ENCODE results near the gene STIP1. TPM values are rescaled to one million over a fixed set of nuclear protein-coding genes. Genes with fewer than 3 reads are reported as not detected.
A peak's percentile ranks its signal among the peaks of the same experiment; 100 is the strongest.

Gene STIP1
- total RNA-seq, 4 donors from 2014 or later: 88.6 to 134 (median 94.0) TPM

DNA sequence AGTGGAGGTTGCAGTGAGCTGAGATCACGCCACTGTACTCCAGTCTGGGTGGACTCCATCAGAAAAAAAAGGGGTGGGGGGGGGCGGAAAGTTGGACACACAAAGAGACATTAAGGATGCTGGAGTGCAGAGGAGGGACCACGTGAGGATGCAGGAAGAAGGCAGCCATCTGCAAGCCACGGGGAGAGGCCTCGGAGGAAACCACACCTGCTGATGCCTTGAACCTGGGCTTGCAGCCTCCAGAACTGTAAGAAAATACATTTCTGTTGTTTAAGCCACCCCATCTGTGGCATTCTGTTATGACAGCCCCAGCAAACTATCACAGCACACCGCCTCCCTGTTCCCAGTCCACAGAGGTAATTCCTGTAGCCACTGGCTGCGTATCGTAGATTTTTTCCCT, 9.2 kb upstream of the STIP1 start:
- 86 to 90% methylated on average over 7 to 8 of the region's 8 CpGs for WGBS, 2 donors (ENCODE audit: low coverage in 1 of 2)
- H3K9me3 ChIP-seq: no peaks in the 10 kb centered on the region
- TF ChIP-seq, protein P1, sequence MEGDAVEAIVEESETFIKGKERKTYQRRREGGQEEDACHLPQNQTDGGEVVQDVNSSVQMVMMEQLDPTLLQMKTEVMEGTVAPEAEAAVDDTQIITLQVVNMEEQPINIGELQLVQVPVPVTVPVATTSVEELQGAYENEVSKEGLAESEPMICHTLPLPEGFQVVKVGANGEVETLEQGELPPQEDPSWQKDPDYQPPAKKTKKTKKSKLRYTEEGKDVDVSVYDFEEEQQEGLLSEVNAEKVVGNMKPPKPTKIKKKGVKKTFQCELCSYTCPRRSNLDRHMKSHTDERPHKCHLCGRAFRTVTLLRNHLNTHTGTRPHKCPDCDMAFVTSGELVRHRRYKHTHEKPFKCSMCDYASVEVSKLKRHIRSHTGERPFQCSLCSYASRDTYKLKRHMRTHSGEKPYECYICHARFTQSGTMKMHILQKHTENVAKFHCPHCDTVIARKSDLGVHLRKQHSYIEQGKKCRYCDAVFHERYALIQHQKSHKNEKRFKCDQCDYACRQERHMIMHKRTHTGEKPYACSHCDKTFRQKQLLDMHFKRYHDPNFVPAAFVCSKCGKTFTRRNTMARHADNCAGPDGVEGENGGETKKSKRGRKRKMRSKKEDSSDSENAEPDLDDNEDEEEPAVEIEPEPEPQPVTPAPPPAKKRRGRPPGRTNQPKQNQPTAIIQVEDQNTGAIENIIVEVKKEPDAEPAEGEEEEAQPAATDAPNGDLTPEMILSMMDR (IDR thresholded peaks at IDR 0.05): no peak
- TF ChIP-seq POLR2A (IDR thresholded peaks at IDR 0.05): no peak
- TF ChIP-seq POLR2AphosphoS5 (IDR thresholded peaks at IDR 0.05): no peak
- no peak for TF ChIP-seq EP300 (IDR thresholded peaks at IDR 0.05)
- no peak overlapping the region for H3K27ac ChIP-seq
- peaks cover 2 to 18% (median 10%) of the 10 kb centered on the region in 3 donors for H3K4me1 ChIP-seq
- ATAC-seq: no peak
- no peaks in the 10 kb centered on the region for H3K27me3 ChIP-seq
- no peak overlapping the region for H3K4me3 ChIP-seq
- no peaks in the 10 kb centered on the region for H3K36me3 ChIP-seq

DNA sequence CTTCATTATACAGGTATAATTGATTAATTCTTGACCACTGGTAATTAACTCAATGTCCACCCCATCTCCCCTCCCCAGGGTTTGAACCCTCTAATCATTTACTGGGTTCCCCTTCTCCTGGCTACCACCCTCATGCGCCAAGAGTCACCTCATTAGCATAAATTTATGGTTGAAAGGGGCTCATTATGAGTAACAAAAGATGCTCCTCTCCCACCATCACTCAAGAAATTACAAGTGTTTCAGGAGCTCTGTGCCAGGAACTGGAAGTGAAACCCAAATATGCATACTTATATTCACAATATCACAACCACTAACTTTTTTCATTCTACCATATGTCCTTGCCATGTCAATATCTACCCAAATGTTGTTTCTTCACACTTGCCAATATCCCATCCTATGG, 7.8 kb upstream of the STIP1 start:
- TF ChIP-seq POLR2A (IDR thresholded peaks at IDR 0.05) (no peak), EP300 (IDR thresholded peaks at IDR 0.05) (no peak), POLR2AphosphoS5 (IDR thresholded peaks at IDR 0.05) (no peak)
- TF ChIP-seq, protein P1 (IDR thresholded peaks at IDR 0.05): no peak
- H3K27me3 ChIP-seq: no peaks in the 10 kb centered on the region
- peaks cover 2 to 33% (median 16%) of the 10 kb centered on the region in 3 donors for H3K4me1 ChIP-seq
- H3K36me3 ChIP-seq: no peaks in the 10 kb centered on the region
- ATAC-seq: no peak
- 69 to 100% methylated on average over 1 of the region's 1 CpG for WGBS, 2 donors (ENCODE audit: low coverage in 1 of 2)
- no peak overlapping the region for H3K4me3 ChIP-seq
- H3K27ac ChIP-seq: no peak overlapping the region
- no peaks in the 10 kb centered on the region for H3K9me3 ChIP-seq

DNA sequence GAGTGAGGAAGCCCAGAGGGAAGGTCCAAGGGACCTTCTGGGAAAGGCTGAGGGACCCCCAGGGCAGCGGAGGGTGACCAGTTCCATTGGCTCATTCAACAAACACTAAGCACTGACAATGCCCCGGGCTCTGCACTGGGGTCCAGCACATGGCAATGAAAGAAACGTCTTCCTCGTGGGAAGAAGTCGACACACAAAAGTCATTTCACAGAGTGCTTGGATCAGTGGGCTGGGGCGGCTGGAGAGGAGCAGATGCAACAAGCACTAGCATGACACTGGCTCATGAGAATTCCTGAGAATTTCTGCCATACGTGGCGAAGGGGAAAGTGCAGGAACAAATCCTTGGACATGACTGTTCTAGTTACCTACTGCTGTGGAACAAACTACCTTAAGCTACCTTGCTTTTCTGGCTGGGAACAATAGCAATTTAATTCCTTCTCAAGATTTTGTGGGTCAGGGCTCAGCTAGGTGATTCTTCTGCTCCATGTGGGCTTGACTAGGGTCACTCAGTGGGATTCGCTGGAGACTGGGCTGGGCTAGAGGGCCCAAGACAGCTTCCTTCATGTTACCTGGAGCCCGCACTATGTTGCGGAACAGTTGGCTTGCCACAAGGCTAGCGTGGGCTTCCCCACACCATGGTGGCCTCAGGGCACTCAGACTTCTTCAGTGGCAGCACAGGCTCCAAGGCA, 6.9 kb upstream of the STIP1 start:
- 88 to 93% methylated on average over 6 to 12 of the region's 12 CpGs for WGBS, 2 donors (ENCODE audit: low coverage in 1 of 2)
- no peaks in the 10 kb centered on the region for H3K27me3 ChIP-seq
- H3K9me3 ChIP-seq: no peaks in the 10 kb centered on the region
- no peaks in the 10 kb centered on the region for H3K36me3 ChIP-seq
- ATAC-seq: no peak
- peaks cover 2 to 42% (median 25%) of the 10 kb centered on the region in 3 donors for H3K4me1 ChIP-seq
- no peak overlapping the region for H3K4me3 ChIP-seq
- TF ChIP-seq POLR2AphosphoS5 (IDR thresholded peaks at IDR 0.05) (no peak), POLR2A (IDR thresholded peaks at IDR 0.05) (no peak), EP300 (IDR thresholded peaks at IDR 0.05) (no peak)
- TF ChIP-seq, protein P1 (IDR thresholded peaks at IDR 0.05): no peak
- no peak overlapping the region for H3K27ac ChIP-seq

DNA sequence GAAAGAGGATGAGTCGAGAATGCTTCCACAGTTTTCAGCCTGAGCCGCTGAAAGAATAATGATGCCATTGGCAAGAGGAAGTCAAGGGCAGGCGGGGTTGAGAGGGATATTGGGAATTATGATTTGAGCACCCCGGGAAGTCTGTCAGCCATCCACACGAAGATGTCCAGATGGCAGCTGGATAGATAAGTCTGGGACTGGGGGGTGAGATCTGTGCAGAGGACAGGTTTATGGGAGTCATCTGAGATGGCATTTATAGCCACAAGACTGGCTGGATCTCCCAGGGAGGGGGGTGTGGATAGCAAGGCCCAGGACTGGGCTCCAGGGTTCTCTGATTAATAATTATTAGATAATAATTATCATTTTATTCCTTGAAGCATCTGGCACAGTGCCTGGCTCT, 5.1 kb upstream of the STIP1 start:
- WGBS, 2 donors (ENCODE audit: low coverage in 1 of 2): 36% methylated on average over 5 of the region's 5 CpGs; no CpG with 5 or more reads in 1 of the 2 donors
- no peak for ATAC-seq
- peak overlapping the region; percentile 48 to 84 (median 82) for H3K27ac ChIP-seq
- no peaks in the 10 kb centered on the region for H3K36me3 ChIP-seq
- H3K4me1 ChIP-seq: peaks cover 2 to 53% (median 28%) of the 10 kb centered on the region in 3 donors
- H3K9me3 ChIP-seq: no peaks in the 10 kb centered on the region
- no peaks in the 10 kb centered on the region for H3K27me3 ChIP-seq
- H3K4me3 ChIP-seq: no peak overlapping the region
- TF ChIP-seq EP300 (IDR thresholded peaks at IDR 0.05): no peak
- no peak for TF ChIP-seq POLR2A (IDR thresholded peaks at IDR 0.05)
- no peak for TF ChIP-seq POLR2AphosphoS5 (IDR thresholded peaks at IDR 0.05)
- TF ChIP-seq, protein P1 (IDR thresholded peaks at IDR 0.05): no peak

All from gastroesophageal sphincter (tissue), 4 donors.